H1 (cell line): ENCODE data around the gene STIM1.

Experiments
- CEBPB ChIP-seq: IDR thresholded peaks from 2 replicates; pipeline ENCODE4 v1.6.1; 2012; ENCODE audit warnings: low read depth, low read length
- EP300 ChIP-seq, 2 experiments: IDR thresholded peaks; 1 replicate in 1 of 2; 2 replicates in 1 of 2; pipeline ENCODE4 v1.6.1; 2011 to 2012; ENCODE audit warnings: low read depth in 2 of 2, low read length in 2 of 2, mild to moderate bottlenecking in 2 of 2, borderline replicate concordance in 1 of 2, inconsistent platforms in 1 of 2, moderate library complexity in 1 of 2
- JUND ChIP-seq: IDR thresholded peaks from 2 replicates; pipeline ENCODE4 v1.6.1; 2011; ENCODE audit warnings: mild to moderate bottlenecking, improper control_type of control experiment, low read length
- MAFK ChIP-seq: IDR thresholded peaks from 2 replicates; pipeline ENCODE4 v1.6.1; 2012; ENCODE audit warnings: low read depth, mild to moderate bottlenecking, improper control_type of control experiment, low read length
- POLR2A ChIP-seq, 2 experiments: IDR thresholded peaks; 1 replicate in 1 of 2; 2 replicates in 1 of 2; pipeline ENCODE4 v1.6.1; 2011; ENCODE audit warnings: low read depth in 2 of 2, low read length in 2 of 2, mild to moderate bottlenecking in 2 of 2; ENCODE audit errors: control extremely low read depth in 1 of 2
- TCF12 ChIP-seq: IDR thresholded peaks from 2 replicates; pipeline ENCODE4 v1.6.1; 2011; ENCODE audit warnings: low read depth, mild to moderate bottlenecking, low read length

GRCh38 chr11:3962406-3962840, 107.0 kb downstream of the STIM1 start:
- TF ChIP-seq POLR2A (IDR thresholded peaks at IDR 0.05; ENCODE audit: control extremely low read depth in 1 of 2, low read depth in 2 of 2, low read length in 2 of 2) (no peak), TCF12 (no peak), JUND (no peak), MAFK (no peak), EP300 (IDR thresholded peaks at IDR 0.05; ENCODE audit: borderline replicate concordance in 1 of 2, low read depth in 2 of 2, low read length in 2 of 2) (no peak), CEBPB (no peak)
